Measurements from ENCODE around the gene AREL1. TPM values are rescaled to one million over a fixed set of nuclear protein-coding genes. Genes with fewer than 3 reads are reported as not detected.

Gene AREL1
- total RNA-seq (2022; extraction: Qiagen RNA extraction), result 20.7 to 24.3 TPM (median 23.4 TPM) in 5 replicates

DNA sequence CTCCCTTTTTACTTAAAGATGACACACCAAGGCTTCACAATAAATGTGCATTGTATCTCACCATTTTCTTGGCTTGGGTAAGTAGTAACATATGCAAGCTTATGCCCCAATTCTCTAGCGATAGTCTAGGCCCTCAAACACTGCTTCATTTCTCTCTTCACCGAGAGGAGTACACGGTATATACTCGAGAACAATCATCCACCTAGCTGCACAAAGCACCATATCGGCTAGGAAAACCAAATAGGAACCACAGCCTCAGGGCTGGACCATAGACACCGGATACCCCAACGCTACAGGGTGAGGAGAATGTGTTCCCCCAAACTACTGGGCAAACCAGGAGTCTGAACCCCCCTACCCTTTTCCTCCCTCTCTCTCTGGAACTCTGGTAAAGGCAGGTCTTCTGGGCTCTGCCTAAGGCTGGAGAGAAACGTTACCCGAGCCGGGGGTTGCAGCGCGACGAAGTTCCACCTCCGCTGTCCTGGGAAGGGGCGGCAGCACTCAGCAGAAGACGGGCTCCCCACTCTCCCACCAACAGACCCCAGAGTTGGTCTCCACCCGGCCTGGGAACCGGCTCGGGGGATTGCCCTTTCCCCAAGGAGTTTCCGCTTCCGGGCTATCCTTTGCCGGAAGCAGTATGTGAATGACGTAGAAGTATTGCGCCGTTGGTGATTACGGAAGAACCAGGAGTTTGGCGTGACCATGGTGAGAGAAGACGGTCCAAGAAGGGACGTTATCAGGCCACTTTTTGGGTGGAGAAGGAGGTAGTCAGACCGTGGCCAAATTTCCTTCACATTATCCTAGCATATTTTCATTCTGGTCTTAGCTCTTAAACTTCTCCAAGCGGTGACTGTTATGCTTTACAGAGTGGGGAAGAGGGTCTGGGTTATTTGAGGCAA is at the start of gene AREL1, which contains the start of gene FCF1:
TSS of gene AREL1 (minus strand) at position 582 of the 896 bp plus-strand sequence. CDS start 27,465 bp downstream, outside the sequence.
TSS of gene FCF1 (plus strand) at position 646 of the 896 bp plus-strand sequence. CDS start at position 700, 54 bp downstream.

GRCh38 chr14:74611650-74612349 is 101.1 kb downstream of the AREL1 start, which contains the start of gene LTBP2:
Gene LTBP2 (minus strand): TSS chr14:74612237. CDS start chr14:74611944, 293 bp downstream.

Other genes starting within 250 kb of the AREL1 start
- gene NPC2, start 219.8 kb downstream of the AREL1 start, total RNA-seq (2022; extraction: Qiagen RNA extraction), result 217 to 345 TPM (median 234 TPM) in 5 replicates
- 32.2 to 45.1 TPM (median 40.5 TPM) in 5 replicates for gene ISCA2, start 219.3 kb downstream of the AREL1 start, total RNA-seq (2022; extraction: Qiagen RNA extraction)
- 7.8 to 11.4 TPM (median 10.0 TPM) in 5 replicates for gene LTBP2, start 100.8 kb downstream of the AREL1 start, total RNA-seq (2022; extraction: Qiagen RNA extraction)
- 40.8 to 64.4 TPM (median 42.8 TPM) in 5 replicates for gene FCF1, start 64 bp upstream of the AREL1 start, total RNA-seq (2022; extraction: Qiagen RNA extraction)
- gene YLPM1, start 50.2 kb upstream of the AREL1 start, total RNA-seq (2022; extraction: Qiagen RNA extraction), result 30.2 to 41.3 TPM (median 34.2 TPM) in 5 replicates
- gene PROX2, start 163.1 kb upstream of the AREL1 start, total RNA-seq (2022; extraction: Qiagen RNA extraction), result not detected in 5 replicates
- gene DLST, start 168.8 kb upstream of the AREL1 start, total RNA-seq (2022; extraction: Qiagen RNA extraction), result 95.9 to 103 TPM (median 98.6 TPM) in 5 replicates
- gene RPS6KL1, start 210.2 kb upstream of the AREL1 start, total RNA-seq (2022; extraction: Qiagen RNA extraction), result 0.23 to 0.49 TPM (median 0.40 TPM) in 5 replicates
- 5.0 to 6.2 TPM (median 5.9 TPM) in 5 replicates for gene PGF, start 242.5 kb upstream of the AREL1 start, total RNA-seq (2022; extraction: Qiagen RNA extraction)

Data from A549 treated with AZD2906 at 1 μM for 4 hours (cell line).